RPMI8226 (cell line): ENCODE measurements around the gene TPI1.
A peak's percentile ranks its signal among the peaks of the same experiment; 100 is the strongest.
"Not testable (repeated sequence)": the region's sequence is repeated elsewhere in the genome, so short reads cannot be mapped to it uniquely, and the experiment has no call there.

Source experiments
- DNase-seq: peaks from one replicate; pipeline ENCODE4 v3.0.0-alpha.2; 2015

The TPI1 gene

GRCh38 chr12:6894321-6894720 is 27.0 kb downstream of the TPI1 start:
- DNase-seq, result no peak

GRCh38 chr12:6896846-6897435 is 29.6 kb downstream of the TPI1 start:
- DNase-seq, result no peak

GRCh38 chr12:6899427-6899826 is 32.1 kb downstream of the TPI1 start:
- no peak for DNase-seq

GRCh38 chr12:6899837-6900519 is 32.6 kb downstream of the TPI1 start:
- DNase-seq, result peak; percentile 70

- DNase-seq, result no peak
Measured at GRCh38 chr12:6902448-6902847, 35.1 kb downstream of the TPI1 start.

GRCh38 chr12:6903722-6904121 is 36.4 kb downstream of the TPI1 start:
- DNase-seq, result no peak

- peak; percentile 97 for DNase-seq
Measured at GRCh38 chr12:6904280-6905276, 37.2 kb downstream of the TPI1 start, which contains the start of gene LRRC23. Gene LRRC23, plus strand, starts transcription at chr12:6904822. Its CDS starts 812 bp downstream, at chr12:6905634.

GRCh38 chr12:6905414-6906040 is 38.2 kb downstream of the TPI1 start:
- DNase-seq, result no peak

GRCh38 chr12:6908141-6908540 is 40.8 kb downstream of the TPI1 start:
- not testable (repeated sequence) for DNase-seq

- no peak for DNase-seq
Measured at GRCh38 chr12:6909421-6910145, 42.3 kb downstream of the TPI1 start.

- DNase-seq, result no peak
Measured at GRCh38 chr12:6912164-6912935, 45.0 kb downstream of the TPI1 start.

- DNase-seq, result peak; percentile 73
Measured at GRCh38 chr12:6914246-6914946, 47.1 kb downstream of the TPI1 start, which contains the start of gene ENO2. Gene ENO2, plus strand, starts transcription at chr12:6914580. Its CDS starts 1,253 bp downstream, at chr12:6915833.

GRCh38 chr12:6914947-6915788 is 47.8 kb downstream of the TPI1 start:
- no peak for DNase-seq

- no peak for DNase-seq
Measured at GRCh38 chr12:6915789-6916285, 48.5 kb downstream of the TPI1 start.

- DNase-seq, result no peak
Measured at GRCh38 chr12:6916426-6917200, 49.3 kb downstream of the TPI1 start.

- no peak for DNase-seq
Measured at GRCh38 chr12:6917491-6918231, 50.3 kb downstream of the TPI1 start.

GRCh38 chr12:6919588-6919987 is 52.3 kb downstream of the TPI1 start:
- DNase-seq, result no peak
